ENCODE data around the gene YY1. TPM values are rescaled to one million over a fixed set of nuclear protein-coding genes. Genes with fewer than 3 reads are reported as not detected.

Gene YY1
- total and polyA plus RNA-seq, 2 of the 8 experiments (the other 6 are each of a cell fraction or from before 2014, with no cell fraction given), result 26.4 to 106 TPM

- TF ChIP-seq SIN3A (conservative IDR thresholded peaks at IDR 0.05 in 1 of 2, IDR thresholded peaks at IDR 0.05 in 1 of 2; ENCODE audit: low read depth in 1 of 2, low read length in 2 of 2) (no peak), POLR2A (IDR thresholded peaks at IDR 0.05; ENCODE audit: control extremely low read depth in 1 of 2, low read depth in 2 of 2, low read length in 2 of 2) (no peak), RAD21 (IDR thresholded peaks at IDR 0.05 in 1 of 2, conservative IDR thresholded peaks at IDR 0.05 in 1 of 2; ENCODE audit: low read depth in 2 of 2, low read length in 2 of 2) (no peak)
- TF ChIP-seq, protein P1, sequence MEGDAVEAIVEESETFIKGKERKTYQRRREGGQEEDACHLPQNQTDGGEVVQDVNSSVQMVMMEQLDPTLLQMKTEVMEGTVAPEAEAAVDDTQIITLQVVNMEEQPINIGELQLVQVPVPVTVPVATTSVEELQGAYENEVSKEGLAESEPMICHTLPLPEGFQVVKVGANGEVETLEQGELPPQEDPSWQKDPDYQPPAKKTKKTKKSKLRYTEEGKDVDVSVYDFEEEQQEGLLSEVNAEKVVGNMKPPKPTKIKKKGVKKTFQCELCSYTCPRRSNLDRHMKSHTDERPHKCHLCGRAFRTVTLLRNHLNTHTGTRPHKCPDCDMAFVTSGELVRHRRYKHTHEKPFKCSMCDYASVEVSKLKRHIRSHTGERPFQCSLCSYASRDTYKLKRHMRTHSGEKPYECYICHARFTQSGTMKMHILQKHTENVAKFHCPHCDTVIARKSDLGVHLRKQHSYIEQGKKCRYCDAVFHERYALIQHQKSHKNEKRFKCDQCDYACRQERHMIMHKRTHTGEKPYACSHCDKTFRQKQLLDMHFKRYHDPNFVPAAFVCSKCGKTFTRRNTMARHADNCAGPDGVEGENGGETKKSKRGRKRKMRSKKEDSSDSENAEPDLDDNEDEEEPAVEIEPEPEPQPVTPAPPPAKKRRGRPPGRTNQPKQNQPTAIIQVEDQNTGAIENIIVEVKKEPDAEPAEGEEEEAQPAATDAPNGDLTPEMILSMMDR (IDR thresholded peaks at IDR 0.05; ENCODE audit: control extremely low read depth in 1 of 3, insufficient read depth in 1 of 3, low read depth in 1 of 3, low read length in 3 of 3), result no peak
- TF ChIP-seq, protein P2, sequence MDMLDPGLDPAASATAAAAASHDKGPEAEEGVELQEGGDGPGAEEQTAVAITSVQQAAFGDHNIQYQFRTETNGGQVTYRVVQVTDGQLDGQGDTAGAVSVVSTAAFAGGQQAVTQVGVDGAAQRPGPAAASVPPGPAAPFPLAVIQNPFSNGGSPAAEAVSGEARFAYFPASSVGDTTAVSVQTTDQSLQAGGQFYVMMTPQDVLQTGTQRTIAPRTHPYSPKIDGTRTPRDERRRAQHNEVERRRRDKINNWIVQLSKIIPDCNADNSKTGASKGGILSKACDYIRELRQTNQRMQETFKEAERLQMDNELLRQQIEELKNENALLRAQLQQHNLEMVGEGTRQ (IDR thresholded peaks at IDR 0.05; ENCODE audit: low read length), result no peak
- TF ChIP-seq, protein P3, sequence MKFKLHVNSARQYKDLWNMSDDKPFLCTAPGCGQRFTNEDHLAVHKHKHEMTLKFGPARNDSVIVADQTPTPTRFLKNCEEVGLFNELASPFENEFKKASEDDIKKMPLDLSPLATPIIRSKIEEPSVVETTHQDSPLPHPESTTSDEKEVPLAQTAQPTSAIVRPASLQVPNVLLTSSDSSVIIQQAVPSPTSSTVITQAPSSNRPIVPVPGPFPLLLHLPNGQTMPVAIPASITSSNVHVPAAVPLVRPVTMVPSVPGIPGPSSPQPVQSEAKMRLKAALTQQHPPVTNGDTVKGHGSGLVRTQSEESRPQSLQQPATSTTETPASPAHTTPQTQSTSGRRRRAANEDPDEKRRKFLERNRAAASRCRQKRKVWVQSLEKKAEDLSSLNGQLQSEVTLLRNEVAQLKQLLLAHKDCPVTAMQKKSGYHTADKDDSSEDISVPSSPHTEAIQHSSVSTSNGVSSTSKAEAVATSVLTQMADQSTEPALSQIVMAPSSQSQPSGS (IDR thresholded peaks at IDR 0.05; ENCODE audit: low read length), result no peak
Measured at GRCh38 chr14:100332071-100332639, 93.2 kb downstream of the YY1 start (continued).

MicroRNAs encoded within 50 kb of the gene (microRNA counts, 767-probe panel; counts per million panel counts)
- microRNA hsa-miR-345-5p, result 879 counts per million, percentile 95 among the panel's probes with 10 or more counts

Small RNA genes lying within 50 kb of the gene (microRNA-seq; reads per million reads assigned to microRNA genes)
- 37.2 to 77.7 reads per million in 2 experiments for gene MIR345 (ENCODE audit: borderline microRNAs expressed in 2 of 2, borderline number of aligned reads in 2 of 2, borderline replicate concordance in 1 of 2)
- gene MIR6764 (ENCODE audit: borderline microRNAs expressed in 2 of 2, borderline number of aligned reads in 2 of 2, borderline replicate concordance in 1 of 2), result 0 reads per million in 2 experiments

Small RNA genes lying within 50 kb of the gene (small RNA-seq; reads per million reads assigned to genes)
- gene MIR345 (ENCODE audit: insufficient read depth) (1,544 reads per million, percentile 99 among the genes with 10 or more reads in this experiment), gene RN7SL523P (ENCODE audit: insufficient read depth) (not detected)

Other genes with a start within 250 kb of the YY1 start
- gene EVL, start 173.7 kb upstream of the YY1 start, total RNA-seq (2021; fragmentation: NEBNext Ultra II Directional; extraction: Animal tissue kit (Norgen Biotek cat#: 25700)), result 64.0 and 64.6 TPM in 2 replicates
- gene EVL, start 173.7 kb upstream of the YY1 start, polyA plus RNA-seq (2011; rRNA removed), result 30.7 and 48.1 TPM in 2 replicates
- 0.61 and 0.94 TPM in 2 replicates for gene DEGS2, start 79.5 kb upstream of the YY1 start, total RNA-seq (2021; fragmentation: NEBNext Ultra II Directional; extraction: Animal tissue kit (Norgen Biotek cat#: 25700))
- 0.60 and 0.82 TPM in 2 replicates for gene DEGS2, start 79.5 kb upstream of the YY1 start, polyA plus RNA-seq (2011; rRNA removed)
- 135 TPM in 2 replicates for gene SLC25A29, start 67.3 kb downstream of the YY1 start, total RNA-seq (2021; fragmentation: NEBNext Ultra II Directional; extraction: Animal tissue kit (Norgen Biotek cat#: 25700))
- 177 and 264 TPM in 2 replicates for gene SLC25A29, start 67.3 kb downstream of the YY1 start, polyA plus RNA-seq (2011; rRNA removed)
- not detected in 2 replicates for gene SLC25A47, start 84.2 kb downstream of the YY1 start, total RNA-seq (2021; fragmentation: NEBNext Ultra II Directional; extraction: Animal tissue kit (Norgen Biotek cat#: 25700))
- not detected in 2 replicates for gene SLC25A47, start 84.2 kb downstream of the YY1 start, polyA plus RNA-seq (2011; rRNA removed)
- gene WDR25, start 137.3 kb downstream of the YY1 start, total RNA-seq (2021; fragmentation: NEBNext Ultra II Directional; extraction: Animal tissue kit (Norgen Biotek cat#: 25700)), result 11.0 and 11.2 TPM in 2 replicates
- 16.2 and 22.7 TPM in 2 replicates for gene WDR25, start 137.3 kb downstream of the YY1 start, polyA plus RNA-seq (2011; rRNA removed)